GM19025 (cell line): ENCODE data around the gene COL13A1.

ENCODE experiments used
- ATAC-seq: cut with Tn5 transposase; IDR thresholded peaks from one replicate; pipeline ENCODE4 v1.9.1; 2021; ENCODE audit warnings: mild to moderate bottlenecking, low read depth, moderate library complexity; ENCODE audit not compliant: unreplicated experiment

COL13A1 gene

DNA sequence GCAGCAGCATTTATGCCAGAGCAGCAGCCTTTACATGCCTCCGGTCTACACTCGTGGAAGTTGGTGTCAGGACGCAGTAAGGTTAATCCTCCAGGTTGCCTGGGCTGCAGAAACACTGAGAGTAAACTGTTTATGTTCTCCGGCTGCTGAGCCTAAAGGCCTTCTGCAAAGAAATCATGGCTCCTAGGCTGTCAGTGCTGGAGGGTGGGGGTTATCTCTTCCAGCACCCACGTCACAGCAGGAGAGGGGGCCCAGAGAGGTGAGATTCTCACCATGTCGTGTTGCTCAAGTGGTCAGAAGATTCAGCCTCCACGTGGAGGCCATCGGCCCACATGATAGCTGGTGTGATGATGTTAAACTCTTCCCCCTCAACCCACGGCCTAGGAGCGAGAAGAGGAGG lies 41.2 kb downstream of the COL13A1 start:
- no peak for ATAC-seq

DNA sequence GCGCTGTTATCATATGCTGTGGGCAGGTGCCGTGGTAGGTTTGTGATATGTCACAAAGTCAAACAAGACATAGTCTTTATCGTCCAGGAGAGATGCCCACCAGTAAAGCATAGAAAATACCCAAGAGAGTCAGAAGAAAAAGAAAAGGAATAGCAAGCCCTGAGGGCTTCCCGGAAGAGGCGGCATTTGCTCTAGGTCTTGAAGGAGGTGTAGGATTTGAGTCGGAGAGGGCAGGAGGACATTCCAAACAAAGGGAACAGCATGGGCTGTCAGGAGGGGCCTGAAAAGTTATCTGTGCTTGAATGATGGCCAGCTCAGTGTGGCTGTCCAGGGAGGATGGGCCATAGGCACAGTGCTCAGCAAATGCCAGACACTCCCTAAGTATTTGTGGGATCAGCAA lies 42.2 kb downstream of the COL13A1 start:
- no peak for ATAC-seq

DNA sequence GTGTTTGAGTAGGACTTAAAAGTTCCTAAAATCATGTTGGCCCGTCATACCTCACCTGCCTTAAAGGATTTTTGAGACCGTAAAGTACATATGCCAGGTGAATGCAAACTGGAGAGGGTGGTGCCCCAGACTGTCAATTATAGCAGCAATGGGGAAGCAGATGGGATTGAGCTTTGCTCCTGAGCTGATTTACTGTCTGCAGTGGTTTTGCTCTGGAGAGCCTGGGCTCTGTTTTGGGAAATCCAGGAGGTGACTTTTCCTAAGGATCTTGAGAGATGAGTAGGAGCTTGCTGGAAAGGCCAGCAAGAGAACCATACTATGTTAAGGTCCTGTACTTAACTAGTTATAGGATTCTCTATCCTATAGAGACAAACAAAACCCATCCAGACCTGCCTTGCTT lies 43.0 kb downstream of the COL13A1 start:
- no peak for ATAC-seq

DNA sequence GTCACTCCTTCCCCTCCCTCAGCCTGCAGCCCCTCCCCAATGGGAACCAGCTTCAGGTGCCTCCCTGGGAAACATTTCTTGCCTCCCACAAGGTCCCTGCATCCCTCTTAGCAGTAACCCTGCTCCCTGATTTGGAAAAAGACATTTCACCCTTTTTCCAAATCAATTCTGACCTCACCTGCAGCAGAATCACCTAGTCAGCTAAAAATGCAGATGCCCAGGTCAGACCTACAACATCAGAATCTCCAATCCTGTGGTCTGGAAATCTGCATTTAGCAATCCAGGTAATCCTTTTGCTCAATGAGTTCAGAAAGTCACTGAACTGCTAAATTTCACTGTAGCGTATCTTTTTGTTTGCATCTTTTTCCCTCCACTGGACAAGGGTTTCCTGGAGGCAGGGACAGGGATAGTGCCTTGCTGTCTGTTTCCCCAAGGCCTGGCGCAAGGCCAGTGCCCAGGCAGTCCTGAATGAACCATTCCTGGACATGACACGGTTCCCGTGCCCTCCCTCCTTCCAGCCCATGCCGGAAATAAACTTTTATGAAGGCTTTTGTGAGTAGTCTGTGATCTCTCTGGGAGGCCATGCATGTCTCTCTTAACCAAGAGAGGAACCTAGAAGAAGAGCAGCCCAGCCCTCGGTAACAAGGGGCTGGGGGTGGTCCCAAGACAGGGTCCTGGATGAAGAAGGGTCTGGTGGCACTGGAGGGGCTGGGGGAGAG lies 44.0 kb downstream of the COL13A1 start:
- no peak for ATAC-seq

GRCh38 chr10:69846293-69846921 lies 44.7 kb downstream of the COL13A1 start:
- ATAC-seq = no peak

DNA sequence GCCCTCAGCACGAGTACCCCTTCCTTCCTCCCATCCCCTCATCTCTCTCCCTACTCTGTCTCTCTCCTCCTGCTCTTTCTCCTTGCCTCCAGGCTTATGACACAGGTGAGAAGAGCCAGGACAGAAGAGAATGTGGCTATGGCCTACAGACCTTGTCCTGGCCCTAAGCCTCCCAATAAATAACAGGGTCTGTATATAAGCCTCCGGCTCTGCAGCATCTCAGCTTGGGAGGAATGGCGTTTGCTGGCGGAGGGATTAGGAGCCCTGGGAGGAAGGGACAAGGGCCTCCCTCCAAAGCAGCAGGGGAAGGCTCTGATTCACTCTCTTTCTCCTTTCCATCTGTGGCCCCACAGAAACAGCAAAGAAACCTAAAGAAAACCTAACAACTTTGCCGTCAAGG lies 45.8 kb downstream of the COL13A1 start:
- no peak for ATAC-seq

DNA sequence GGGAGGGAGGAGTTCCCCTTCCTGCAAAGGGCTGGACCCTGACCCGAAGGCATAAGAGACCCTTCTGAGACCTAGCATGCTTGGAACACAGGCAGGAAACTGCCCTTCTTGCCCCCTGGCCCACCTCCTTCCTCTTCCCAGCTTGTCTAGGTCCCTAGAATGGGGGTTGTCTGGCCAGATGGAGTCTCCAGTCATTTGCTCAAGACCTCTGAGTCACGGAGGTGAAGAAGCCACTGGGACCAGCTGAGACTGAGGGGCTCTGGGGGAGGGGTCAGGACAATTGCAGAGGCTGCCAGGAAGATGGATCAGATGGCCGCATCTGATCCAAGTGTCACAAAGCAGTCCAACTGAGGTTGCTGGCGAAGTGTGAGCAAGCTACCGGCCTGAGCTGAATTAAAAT lies 46.2 kb downstream of the COL13A1 start:
- no peak for ATAC-seq

GRCh38 chr10:69848454-69848853 lies 46.7 kb downstream of the COL13A1 start:
- ATAC-seq = no peak

DNA sequence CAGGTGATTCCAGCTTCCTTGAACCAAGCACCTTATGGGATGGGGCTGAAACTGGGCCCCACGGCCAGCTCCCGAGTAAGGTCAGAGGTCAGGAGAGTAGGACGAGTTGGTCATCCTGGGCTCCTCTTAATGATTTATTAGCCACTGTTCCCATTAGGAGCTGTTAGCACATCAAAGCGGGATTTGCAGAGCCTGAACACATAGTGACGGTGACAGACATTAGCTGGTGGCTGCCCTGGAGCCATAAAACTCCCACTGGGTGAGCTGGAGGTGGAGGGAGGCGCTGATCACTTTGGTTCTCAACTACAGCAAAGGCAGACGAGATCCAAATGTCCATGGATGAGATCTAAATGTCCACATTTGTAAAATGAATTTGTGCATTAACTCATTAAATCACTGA lies 48.1 kb downstream of the COL13A1 start:
- no peak for ATAC-seq

DNA sequence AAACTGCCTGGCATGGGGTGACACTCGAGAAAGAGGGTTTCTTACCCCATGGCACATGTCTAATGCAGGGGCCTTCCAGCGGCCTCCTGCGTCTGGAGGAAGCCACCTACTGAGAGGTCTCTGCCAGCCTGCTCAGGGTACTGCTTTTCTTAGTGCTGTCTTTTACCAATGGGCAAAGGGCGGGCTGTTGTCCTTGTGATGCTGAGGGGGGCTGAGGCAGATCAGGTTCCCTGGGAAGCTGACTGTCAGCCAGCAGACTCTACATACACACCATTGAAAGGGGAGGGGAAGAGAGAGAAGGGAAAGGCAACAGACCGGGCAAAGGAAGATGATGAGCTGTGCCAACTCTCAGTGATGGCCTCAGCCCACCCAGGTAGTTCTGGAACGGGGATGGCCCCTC lies 48.7 kb downstream of the COL13A1 start:
- no peak for ATAC-seq

DNA sequence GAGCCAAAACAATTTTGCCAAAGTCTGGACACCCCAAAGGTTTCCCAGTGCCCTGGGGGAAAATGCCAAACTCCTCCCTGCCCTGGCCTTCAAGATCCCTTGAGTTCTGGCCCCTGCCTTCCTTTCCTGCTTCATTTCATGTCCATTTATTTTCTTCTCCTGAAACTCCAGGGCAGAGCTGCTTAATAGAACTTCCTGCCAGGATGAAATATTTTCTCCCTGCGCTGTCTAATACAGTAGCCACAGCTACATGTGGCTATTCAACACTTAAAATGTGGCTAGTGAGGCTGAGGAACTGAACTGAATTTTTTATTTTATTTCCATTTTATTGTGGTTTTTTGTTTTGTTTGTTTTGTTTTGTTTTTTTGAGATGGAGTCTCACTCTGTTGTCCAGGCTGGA lies 49.6 kb downstream of the COL13A1 start:
- no peak for ATAC-seq

DNA sequence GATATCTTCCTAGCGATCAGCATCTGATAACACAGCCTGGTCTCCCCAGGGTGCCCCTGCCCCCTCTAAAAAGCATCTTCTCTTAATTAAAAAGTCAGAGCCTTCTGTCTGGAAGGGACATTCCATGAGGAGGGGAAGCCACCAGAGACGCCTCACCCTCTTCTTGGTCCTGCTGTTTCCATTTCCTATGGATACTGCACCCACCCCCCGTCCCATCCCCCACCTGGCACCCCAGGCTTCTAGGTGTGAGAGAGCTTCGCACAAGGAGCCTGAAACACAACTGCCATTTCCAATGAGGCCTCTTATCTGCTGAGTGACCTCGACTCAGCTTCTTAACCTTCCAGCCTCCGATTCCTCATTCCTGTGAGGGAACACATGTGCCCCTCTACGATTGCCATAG lies 51.4 kb downstream of the COL13A1 start:
- no peak for ATAC-seq

DNA sequence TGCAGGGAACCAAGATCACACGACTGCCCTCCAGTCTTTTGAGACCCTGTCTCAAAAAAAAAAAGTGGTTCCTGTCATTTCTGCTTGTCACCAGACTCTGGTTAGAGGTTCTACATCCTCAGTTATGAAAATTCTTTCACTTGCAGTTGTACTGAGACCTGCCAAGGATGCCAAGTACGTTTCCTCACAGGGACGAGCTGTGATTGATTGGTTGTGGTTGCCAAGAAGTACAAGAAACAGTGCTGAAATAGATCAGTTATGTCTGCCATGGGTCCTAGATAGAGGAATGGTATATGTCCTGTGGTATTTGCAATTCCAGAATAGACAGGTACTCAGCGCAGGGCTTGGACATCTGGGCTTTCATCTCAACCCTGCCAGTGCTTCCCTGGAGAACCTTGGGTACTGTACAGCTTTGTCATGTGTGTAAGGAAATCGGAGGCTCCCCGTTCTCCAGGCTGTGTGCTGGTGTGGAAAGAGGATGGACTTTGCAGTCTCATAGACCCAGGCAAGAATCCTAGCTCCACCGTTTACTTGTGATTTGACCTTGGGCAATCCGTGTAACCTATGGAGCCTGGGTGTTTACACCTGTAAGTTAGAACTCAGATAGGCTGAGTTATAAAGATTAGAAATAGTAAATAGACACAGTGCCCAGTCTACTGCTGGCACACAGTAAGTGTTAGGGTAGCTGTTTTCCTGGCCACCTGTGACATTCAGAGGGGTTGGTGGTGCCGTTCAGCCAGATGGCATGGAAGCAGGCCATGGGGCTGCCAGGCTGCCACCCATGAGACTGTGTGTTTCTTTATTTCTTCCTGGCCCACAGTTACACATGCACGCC lies 53.0 kb downstream of the COL13A1 start:
- ATAC-seq = no peak

GRCh38 chr10:69855346-69856111 lies 53.8 kb downstream of the COL13A1 start:
- ATAC-seq = no peak

DNA sequence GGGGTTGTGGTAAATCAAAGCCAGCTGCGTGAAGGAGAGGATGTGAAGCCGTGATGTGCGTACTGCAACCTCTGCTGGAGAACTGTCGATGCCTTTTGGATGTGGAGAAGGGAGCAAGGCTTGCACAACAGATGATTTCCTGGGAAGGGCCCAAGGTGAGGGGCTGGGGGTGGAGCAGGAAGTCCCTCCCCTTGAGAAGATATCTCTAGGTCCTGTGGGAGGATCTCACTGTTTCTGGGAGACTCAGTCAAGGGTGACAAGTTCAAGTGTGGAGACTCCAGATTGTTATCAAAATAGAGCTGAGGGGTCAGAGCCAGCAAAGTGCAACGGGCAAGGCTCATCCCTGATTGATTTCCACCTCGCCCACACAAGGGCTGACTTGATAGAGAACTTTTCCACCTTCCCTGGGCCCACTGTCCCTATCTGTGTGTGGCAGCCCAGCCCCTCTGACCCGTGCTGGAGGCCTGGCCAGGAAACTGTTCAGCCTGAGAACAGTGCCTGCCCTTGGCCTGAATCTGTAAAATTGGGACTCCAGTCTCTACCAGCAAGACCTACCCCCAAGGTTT lies 55.0 kb downstream of the COL13A1 start:
- ATAC-seq = no peak

DNA sequence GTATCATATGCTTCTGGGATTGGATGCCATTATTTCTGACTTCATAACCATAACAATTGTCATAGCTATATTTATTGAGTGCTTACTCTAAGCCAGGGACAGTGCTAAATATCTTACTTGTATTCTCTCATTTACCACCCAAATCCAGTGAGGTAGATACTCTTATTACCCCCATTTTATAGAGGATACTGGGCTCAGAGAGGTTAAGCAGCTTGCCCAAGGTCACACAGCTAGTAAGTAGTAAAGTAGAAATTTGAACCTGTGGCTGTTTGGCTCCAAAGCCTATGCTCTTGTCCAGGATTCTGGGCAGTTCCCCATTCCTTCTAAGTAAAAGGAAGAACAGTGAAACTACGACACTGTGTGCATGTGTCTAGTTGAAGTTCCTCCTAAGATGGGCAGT lies 56.5 kb downstream of the COL13A1 start:
- no peak for ATAC-seq

DNA sequence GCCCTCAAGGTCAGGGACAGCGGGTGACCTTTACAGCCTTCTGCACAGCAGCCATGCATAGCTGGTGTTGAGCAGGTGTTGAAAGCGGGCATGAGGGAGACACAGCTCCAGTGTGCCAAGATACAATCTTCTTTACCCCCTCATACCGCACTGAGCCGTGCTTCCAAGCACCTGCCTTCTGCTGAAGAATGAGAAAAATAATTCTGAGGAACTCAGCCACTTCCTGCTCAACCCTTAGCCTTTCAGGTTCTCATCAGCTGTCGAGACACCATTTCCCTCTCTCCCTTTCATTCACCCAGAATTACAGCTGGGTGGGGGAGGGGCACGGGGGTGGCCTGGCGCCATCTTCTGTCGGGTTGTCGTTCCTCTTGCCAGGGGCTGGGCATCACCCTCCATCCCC lies 58.6 kb downstream of the COL13A1 start:
- ATAC-seq = no peak

- no peak for ATAC-seq
These were observed 59.8 kb downstream of the COL13A1 start for GRCh38 chr10:69861251-69862240.

- no peak for ATAC-seq
These were observed 61.3 kb downstream of the COL13A1 start for GRCh38 chr10:69862882-69863530.
